ENCODE measurements around the gene KLRF2.

- TF ChIP-seq EZH2 (IDR thresholded peaks at IDR 0.05; ENCODE audit: insufficient read depth, poor library complexity, severe bottlenecking) (no peak), EZH2phosphoT487 (IDR thresholded peaks at IDR 0.05; ENCODE audit: insufficient read depth, low read depth) (no peak)
Observed at GRCh38 chr12:9883175-9883574, 1.9 kb downstream of the KLRF2 start.

Measured in GM23248 (cell line).